Measurements from ENCODE around the gene TRAIP. TPM values are rescaled to one million over a fixed set of nuclear protein-coding genes. Genes with fewer than 3 reads are reported as not detected.
A peak's percentile ranks its signal among the peaks of the same experiment; 100 is the strongest.

TRAIP gene
- total and polyA plus RNA-seq, 3 donors from 2014 or later: 15.8 to 21.3 (median 16.0) TPM

DNA sequence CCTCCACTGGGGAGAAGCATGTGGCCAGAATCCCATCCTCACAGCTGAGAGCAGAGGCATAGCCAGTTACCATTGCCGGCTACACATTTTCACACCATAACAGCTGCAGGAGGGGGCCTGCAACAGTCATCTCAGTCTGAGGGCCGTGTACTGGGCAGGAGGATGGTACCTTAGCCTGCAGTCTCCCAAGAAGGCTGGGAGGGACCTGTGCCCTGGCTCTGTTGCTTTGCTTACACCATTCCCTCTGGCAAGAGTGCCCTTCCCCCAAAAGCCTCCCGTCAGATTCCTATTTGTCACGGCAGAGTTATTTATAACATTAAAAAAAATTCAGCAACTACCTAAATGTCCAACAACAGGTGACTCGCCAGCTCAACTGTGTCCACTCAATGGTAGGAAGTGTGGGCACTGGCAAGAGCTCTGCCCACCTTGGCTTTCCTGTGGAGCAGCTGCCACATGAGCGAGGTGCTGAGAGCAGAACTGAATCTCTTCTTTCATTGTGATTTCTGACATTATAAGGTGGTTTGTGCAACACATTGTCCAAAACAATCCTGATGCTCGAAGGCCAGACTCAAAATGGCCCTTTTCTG lies 8.9 kb upstream of the TRAIP start:
- no peak overlapping the region for H3K4me3 ChIP-seq
- TF ChIP-seq CTCF (IDR thresholded peaks at IDR 0.05) (no peak), POLR2A (IDR thresholded peaks at IDR 0.05) (no peak)
- intact Hi-C loops (cut with DNase I; ENCODE audit: low total_unique reads): no loop called here
- H3K27ac ChIP-seq: no peak overlapping the region
- DNase-seq: no peak
- H3K36me3 ChIP-seq (ENCODE audit: low read depth, missing control alignments): no peaks in the 10 kb centered on the region
- 66 to 67% methylated on average over 7 of the region's 7 CpGs for WGBS, 2 donors
- H3K27me3 ChIP-seq: no peaks in the 10 kb centered on the region
- peaks cover 11% of the 10 kb centered on the region for H3K4me1 ChIP-seq
- H3K9me3 ChIP-seq: no peaks in the 10 kb centered on the region

DNA sequence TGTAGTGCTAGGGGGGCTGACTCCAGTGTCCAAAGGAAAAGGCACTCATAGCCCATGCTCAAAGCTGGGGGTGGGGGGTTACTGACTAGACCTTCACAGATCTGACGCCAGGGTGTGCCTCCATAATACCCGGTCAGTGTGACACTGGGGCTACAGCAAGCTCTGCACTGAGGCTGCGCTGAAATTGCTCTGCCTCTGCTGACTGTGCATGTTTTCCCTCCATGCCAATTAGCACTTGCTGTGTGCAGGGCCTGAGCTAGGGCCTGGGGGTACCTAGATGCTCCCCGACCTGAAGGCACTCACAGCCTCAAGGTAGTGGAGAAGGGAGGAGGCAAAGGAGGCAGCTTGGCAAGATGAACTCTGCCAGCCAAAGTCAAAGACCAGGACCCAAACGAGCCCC lies 8.1 kb upstream of the TRAIP start:
- no peaks in the 10 kb centered on the region for H3K36me3 ChIP-seq (ENCODE audit: low read depth, missing control alignments)
- intact Hi-C loops (cut with DNase I; ENCODE audit: low total_unique reads): no loop called here
- peaks cover 6% of the 10 kb centered on the region for H3K4me1 ChIP-seq
- no peak overlapping the region for H3K27ac ChIP-seq
- no peak for DNase-seq
- 80% methylated on average over 1 to 5 of the region's 5 CpGs for WGBS, 2 donors
- TF ChIP-seq POLR2A (IDR thresholded peaks at IDR 0.05) (no peak), CTCF (IDR thresholded peaks at IDR 0.05) (no peak)
- no peak overlapping the region for H3K4me3 ChIP-seq
- H3K9me3 ChIP-seq: no peaks in the 10 kb centered on the region
- no peaks in the 10 kb centered on the region for H3K27me3 ChIP-seq

DNA sequence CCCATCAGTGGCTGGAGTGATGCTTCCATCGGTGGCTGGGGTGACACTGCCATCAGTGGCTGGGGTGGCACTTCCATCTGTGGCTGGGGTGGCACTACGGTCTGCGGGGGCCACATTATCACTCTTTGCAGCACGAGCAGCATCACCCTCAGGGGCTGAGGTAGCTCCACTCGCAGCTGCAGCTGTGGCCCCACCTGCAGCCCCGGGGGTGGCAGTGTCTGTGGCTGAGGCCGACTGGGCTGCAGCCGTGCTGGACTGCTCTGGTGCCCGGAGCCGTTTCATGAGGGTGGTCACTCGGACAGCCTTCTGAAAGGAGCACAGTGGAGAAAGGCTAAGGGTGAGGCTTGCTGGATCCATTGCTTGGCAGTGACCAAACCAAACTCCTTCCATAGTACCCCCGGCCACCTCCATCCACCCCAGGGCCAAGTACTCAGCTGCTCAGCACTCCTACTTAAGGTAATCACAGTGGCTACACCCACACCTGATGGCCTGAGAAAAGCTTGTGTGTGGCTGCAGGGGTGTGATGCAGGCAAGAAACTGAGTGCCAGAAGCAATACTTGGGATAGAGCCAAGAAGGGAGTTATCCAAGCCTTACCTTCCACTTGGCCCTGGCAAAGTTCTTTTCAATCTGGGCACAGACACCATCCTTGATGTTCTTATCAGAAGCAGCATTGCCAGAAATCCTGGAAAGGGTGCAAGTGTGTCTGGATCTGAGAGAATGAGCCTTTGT lies 3.4 kb upstream of the TRAIP start:
- WGBS, 2 donors: 73 to 80% methylated on average over 2 to 12 of the region's 12 CpGs
- intact Hi-C loops (cut with DNase I; ENCODE audit: low total_unique reads): no loop called here
- no peak for TF ChIP-seq CTCF (IDR thresholded peaks at IDR 0.05)
- TF ChIP-seq POLR2A (IDR thresholded peaks at IDR 0.05): no peak

GRCh38 chr3:49855662-49856061 lies 702 bp downstream of the TRAIP start:
- Histone ChIP-seq H3K27me3 (no peaks in the 10 kb centered on the region), H3K4me1 (no peaks in the 10 kb centered on the region), H3K4me3 (peak overlapping the region; percentile 46 to 67), H3K27ac (no peak overlapping the region), H3K36me3 (ENCODE audit: low read depth, missing control alignments) (no peaks in the 10 kb centered on the region), H3K9me3 (no peaks in the 10 kb centered on the region)
- intact Hi-C loops (cut with DNase I; ENCODE audit: low total_unique reads): no loop called here
- WGBS, 2 donors: 27 to 36% methylated on average over 5 of the region's 5 CpGs
- TF ChIP-seq POLR2A (IDR thresholded peaks at IDR 0.05) (no peak), CTCF (IDR thresholded peaks at IDR 0.05) (no peak)
- no peak for DNase-seq

More for the DNA sequence above, 3.4 kb upstream of the TRAIP start:
- Histone ChIP-seq H3K27me3 (no peaks in the 10 kb centered on the region), H3K36me3 (ENCODE audit: low read depth, missing control alignments) (no peaks in the 10 kb centered on the region), H3K27ac (no peak overlapping the region), H3K4me1 (no peaks in the 10 kb centered on the region), H3K4me3 (no peak overlapping the region), H3K9me3 (no peaks in the 10 kb centered on the region)
- DNase-seq: no peak

DNA sequence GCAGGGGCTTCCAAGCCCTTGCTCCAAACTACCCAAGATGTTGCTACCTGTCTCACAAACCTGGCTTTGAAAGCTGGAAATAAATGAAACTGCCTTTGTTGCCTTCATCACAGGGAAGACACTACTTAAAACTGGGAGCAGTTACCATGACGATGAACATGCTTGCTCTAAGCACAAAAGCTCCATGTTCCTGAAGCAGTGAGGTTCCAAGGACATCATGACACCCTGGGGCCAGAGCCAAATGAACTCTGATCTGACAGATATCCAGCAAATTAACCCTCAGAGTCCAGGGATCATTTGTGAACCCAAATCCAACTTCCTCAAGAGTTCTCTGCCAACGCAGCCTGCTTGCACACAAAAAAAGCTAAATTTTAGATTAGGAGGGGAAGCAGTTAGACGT lies 10.7 kb downstream of the TRAIP start:
- no peak for TF ChIP-seq POLR2A (IDR thresholded peaks at IDR 0.05)
- TF ChIP-seq CTCF (IDR thresholded peaks at IDR 0.05): no peak
- H3K27me3 ChIP-seq: no peaks in the 10 kb centered on the region
- intact Hi-C loops (cut with DNase I; ENCODE audit: low total_unique reads): no loop called here
- no peak overlapping the region for H3K4me3 ChIP-seq
- H3K27ac ChIP-seq: no peak overlapping the region
- 80 to 81% methylated on average over 3 of the region's 3 CpGs for WGBS, 2 donors
- no peaks in the 10 kb centered on the region for H3K4me1 ChIP-seq
- H3K9me3 ChIP-seq: no peaks in the 10 kb centered on the region
- H3K36me3 ChIP-seq (ENCODE audit: low read depth, missing control alignments): no peaks in the 10 kb centered on the region
- no peak for DNase-seq

All from testis (tissue), 3 donors.